ENCODE results near the gene MED13L. TPM values are rescaled to one million over a fixed set of nuclear protein-coding genes. Genes with fewer than 3 reads are reported as not detected.

The MED13L gene
- 52.2 and 69.5 TPM in 2 replicates for total RNA-seq (2014; rRNA removed; shearing (Covaris generic))

DNA sequence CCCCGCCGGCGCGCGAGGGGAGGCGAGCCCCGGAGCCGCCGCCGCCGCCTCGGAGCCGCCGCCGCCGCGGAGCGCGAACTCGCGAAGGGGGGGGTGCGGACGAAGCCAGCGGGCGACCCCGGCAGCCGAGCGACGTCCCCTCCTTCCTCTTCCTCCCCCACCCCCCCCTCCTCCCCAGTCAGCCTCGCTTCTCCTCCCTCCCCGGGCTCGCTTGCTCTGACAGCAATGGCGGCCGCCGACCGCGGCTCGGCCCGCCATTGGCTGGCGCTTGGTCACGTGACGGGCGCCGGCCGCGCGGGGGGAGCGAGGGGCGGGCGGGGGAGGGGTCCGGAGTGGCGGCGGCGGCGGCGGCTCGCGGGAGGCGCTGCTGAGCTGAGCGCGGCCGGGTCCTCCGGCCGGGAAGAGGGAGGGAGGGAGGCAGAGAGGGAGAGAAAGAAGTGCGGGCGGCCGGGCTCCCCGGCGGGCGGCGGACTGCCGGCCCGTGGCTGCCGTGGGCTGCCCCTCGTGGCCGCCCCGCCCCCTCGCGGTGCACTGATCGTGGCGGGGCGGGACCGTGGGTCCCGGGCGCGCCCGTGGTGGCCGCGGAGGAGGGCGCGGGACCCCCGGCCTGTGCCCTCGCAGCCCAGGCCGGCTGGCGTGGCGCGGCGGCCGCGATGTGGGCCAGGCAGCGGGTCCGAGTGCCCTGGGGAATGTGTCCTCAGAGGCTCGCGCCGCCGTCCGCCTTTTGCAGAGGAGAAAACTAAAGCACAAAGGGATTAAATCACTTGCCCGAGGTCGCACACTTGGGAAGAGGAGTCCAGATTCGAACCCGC lies at the start of gene MED13L:
MED13L (minus strand) TSS at position 227 of the 812 bp plus-strand sequence. CDS start 562 bp downstream, outside the sequence.
- Histone ChIP-seq H3K4me3 (peak within 1 kb of the TSS; percentile 78), H3K27me3 (replicated peaks) (no peaks in the 10 kb centered on the region), H3K36me3 (peaks cover 5% of the 10 kb centered on the region), H3K27ac (peak within 1 kb of the TSS; percentile 77), H3K4me1 (replicated peaks) (peaks cover 20% of the 10 kb centered on the region), H3K9me3 (replicated peaks) (no peaks in the 10 kb centered on the region)
- peak; percentile 62 to 88 for DNase-seq (ENCODE audit: low read depth in 1 of 2, low spot score in 2 of 2)

DNA sequence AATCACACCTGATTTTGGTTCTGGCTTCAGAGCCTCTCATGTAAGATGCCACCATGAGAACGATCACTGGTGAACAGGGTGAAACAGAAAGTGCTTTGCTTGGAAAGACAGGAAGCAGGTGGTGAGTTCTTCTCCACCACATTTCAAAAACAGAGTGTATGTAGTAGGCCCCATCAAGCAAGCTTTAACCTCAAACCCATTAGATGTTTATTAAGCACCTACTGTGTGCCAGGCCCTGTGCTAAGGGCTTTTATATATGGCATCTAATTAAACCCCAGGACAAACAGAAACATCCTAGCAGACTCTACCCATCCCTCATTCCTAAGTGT lies 47.8 kb upstream of the MED13L start:
- no peaks in the 10 kb centered on the region for H3K36me3 ChIP-seq
- DNase-seq (ENCODE audit: low read depth in 1 of 2, low spot score in 2 of 2): no peak
- H3K27ac ChIP-seq: no peak overlapping the region
- H3K4me1 ChIP-seq (replicated peaks): peaks cover 9% of the 10 kb centered on the region
- H3K9me3 ChIP-seq (replicated peaks): no peaks in the 10 kb centered on the region
- no peak overlapping the region for H3K4me3 ChIP-seq
- no peaks in the 10 kb centered on the region for H3K27me3 ChIP-seq (replicated peaks)

DNA sequence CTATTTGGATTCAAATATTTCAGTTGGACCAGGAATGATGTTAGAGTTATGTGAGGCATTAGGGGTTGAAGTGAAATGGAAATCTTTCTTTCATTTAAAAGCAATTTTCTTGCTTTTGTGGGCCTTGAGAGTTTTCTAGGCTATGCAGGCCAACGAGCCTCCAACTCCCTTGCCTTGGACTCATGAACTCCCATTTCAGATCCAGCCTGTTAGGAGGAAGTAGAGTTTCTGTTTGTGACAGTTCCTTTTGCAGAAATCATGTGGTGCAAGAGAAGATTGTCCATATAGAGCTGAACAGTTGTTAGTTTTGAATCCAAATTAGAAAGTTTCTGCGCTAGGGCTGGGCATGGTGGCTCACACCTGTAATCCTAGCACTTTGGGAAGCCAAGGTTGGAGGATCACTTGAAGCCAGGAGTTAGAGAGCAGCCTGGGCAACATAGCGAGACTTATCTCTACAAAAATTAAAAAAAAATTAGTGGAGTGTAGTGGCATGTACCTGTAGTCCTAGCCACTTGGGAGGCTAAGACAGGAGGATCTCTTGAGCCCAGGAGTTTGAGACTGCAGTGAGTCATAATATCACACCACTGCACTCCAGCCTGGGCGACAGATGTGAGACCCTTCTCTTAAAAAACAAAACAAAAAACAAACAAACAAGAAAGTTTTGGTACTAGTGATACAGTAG lies 47.3 kb upstream of the MED13L start:
- peaks cover 14% of the 10 kb centered on the region for H3K4me1 ChIP-seq (replicated peaks)
- no peak overlapping the region for H3K27ac ChIP-seq
- H3K27me3 ChIP-seq (replicated peaks): no peaks in the 10 kb centered on the region
- no peaks in the 10 kb centered on the region for H3K9me3 ChIP-seq (replicated peaks)
- H3K36me3 ChIP-seq: no peaks in the 10 kb centered on the region
- H3K4me3 ChIP-seq: no peak overlapping the region
- DNase-seq (ENCODE audit: low read depth in 1 of 2, low spot score in 2 of 2): no peak

GRCh38 chr12:116323406-116324386 lies 46.2 kb upstream of the MED13L start:
- Histone ChIP-seq H3K4me3 (no peak overlapping the region), H3K9me3 (replicated peaks) (no peaks in the 10 kb centered on the region), H3K36me3 (no peaks in the 10 kb centered on the region), H3K27me3 (replicated peaks) (no peaks in the 10 kb centered on the region), H3K4me1 (replicated peaks) (peaks cover 20% of the 10 kb centered on the region), H3K27ac (no peak overlapping the region)
- DNase-seq (ENCODE audit: low read depth in 1 of 2, low spot score in 2 of 2): no peak

DNA sequence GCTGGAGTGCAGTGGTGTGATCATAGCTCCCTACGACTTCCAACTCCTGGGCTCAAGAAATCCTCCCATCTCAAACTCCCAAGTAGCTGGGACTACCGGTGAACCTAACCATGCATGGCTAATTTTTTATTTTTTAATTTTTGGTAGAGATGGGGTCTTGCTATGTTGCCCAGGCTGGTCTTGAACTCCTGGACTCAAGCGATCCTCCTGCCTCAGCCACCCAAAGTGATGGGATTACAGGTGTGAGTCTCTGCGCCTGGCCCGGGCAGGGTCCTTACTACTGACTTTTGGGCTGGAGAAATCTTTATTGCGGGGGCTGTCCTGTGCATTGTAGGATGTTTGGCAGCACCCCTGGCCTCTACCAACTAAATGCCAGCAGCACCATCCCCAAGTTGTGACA lies 44.4 kb upstream of the MED13L start:
- no peak for DNase-seq (ENCODE audit: low read depth in 1 of 2, low spot score in 2 of 2)
- H3K4me1 ChIP-seq (replicated peaks): peaks cover 20% of the 10 kb centered on the region
- no peaks in the 10 kb centered on the region for H3K36me3 ChIP-seq
- no peak overlapping the region for H3K4me3 ChIP-seq
- H3K27me3 ChIP-seq (replicated peaks): no peaks in the 10 kb centered on the region
- no peaks in the 10 kb centered on the region for H3K9me3 ChIP-seq (replicated peaks)
- H3K27ac ChIP-seq: no peak overlapping the region

- no peak overlapping the region for H3K4me3 ChIP-seq
- no peaks in the 10 kb centered on the region for H3K36me3 ChIP-seq
- H3K4me1 ChIP-seq (replicated peaks): peaks cover 20% of the 10 kb centered on the region
- H3K27me3 ChIP-seq (replicated peaks): no peaks in the 10 kb centered on the region
- DNase-seq (ENCODE audit: low read depth in 1 of 2, low spot score in 2 of 2): no peak
- no peaks in the 10 kb centered on the region for H3K9me3 ChIP-seq (replicated peaks)
- H3K27ac ChIP-seq: no peak overlapping the region
Observed at GRCh38 chr12:116320791-116321217, 43.3 kb upstream of the MED13L start.

- Histone ChIP-seq H3K4me1 (replicated peaks) (peaks cover 20% of the 10 kb centered on the region), H3K4me3 (no peak overlapping the region), H3K27ac (peak overlapping the region; percentile 38), H3K9me3 (replicated peaks) (no peaks in the 10 kb centered on the region), H3K27me3 (replicated peaks) (no peaks in the 10 kb centered on the region), H3K36me3 (no peaks in the 10 kb centered on the region)
- DNase-seq (ENCODE audit: low read depth in 1 of 2, low spot score in 2 of 2): peak; percentile 47 to 52
Observed at GRCh38 chr12:116319898-116320621, 42.6 kb upstream of the MED13L start.

DNA sequence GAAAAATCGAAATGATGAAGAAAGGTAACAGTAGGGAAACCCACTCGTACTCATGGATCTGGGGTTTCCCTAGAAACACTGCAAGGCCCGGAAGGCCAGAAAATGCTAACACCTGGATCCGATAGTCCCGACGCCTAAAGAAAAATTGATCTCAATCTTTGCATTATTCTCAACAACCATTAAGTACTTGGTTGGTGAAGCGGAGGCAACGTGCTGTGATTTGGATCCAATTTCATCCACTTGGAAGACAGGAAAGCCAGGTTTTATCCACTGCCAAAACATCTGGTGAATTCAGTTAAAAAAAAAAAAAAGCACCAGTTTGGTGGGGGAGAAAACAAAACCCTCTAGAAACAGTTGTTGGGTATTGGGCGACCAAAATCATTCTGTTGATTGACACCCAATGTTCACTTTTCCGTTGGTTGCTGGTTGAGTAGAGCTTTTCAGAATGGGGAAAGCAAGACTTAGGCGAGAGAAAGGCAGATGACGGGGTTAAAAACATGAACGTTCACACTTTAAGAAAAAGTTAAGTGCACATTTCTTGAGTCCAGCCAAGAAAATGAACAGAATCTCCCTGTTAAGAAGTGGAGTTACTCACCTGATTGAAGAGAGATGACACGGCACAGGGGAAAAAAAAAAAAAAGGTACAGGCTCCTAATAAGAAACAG lies 41.9 kb upstream of the MED13L start:
- Histone ChIP-seq H3K9me3 (replicated peaks) (no peaks in the 10 kb centered on the region), H3K27ac (peak overlapping the region; percentile 38; the same call in 1 of the 2 replicates), H3K4me3 (no peak overlapping the region), H3K4me1 (replicated peaks) (peaks cover 20% of the 10 kb centered on the region), H3K36me3 (no peaks in the 10 kb centered on the region), H3K27me3 (replicated peaks) (no peaks in the 10 kb centered on the region)
- DNase-seq (ENCODE audit: low read depth in 1 of 2, low spot score in 2 of 2): no peak

DNA sequence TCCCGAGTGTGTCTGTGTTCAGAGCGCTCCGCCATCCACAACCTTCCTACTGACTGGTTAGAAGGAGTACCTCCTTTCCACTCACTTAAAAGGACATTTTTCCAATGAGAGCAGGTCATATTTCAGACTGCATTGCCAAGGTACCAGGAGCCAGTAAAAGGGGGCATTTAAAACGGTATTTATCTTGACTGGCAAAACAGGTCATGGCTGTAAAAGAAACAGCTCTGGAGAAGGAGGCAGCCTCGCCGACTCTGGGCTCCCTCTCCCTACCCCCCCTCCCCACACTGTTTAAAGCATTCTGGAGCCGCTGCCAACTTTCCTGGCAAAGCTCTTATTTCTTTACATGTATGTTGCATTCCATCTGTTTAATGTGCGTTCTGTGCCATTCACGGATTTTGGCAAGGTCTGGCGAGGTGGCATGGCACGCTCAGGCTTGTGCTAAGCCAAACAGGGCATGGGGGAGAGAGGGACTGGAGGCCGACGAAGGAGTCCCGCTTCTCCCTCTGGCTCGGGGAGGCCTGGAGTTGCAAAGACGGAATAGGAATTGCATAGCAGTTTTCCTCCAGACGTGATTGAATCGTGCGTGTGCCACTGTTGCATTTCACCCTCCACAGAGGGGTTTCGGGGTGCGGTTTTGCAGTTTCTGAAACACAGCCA lies 41.2 kb upstream of the MED13L start:
- Histone ChIP-seq H3K4me3 (no peak overlapping the region), H3K9me3 (replicated peaks) (no peaks in the 10 kb centered on the region), H3K4me1 (replicated peaks) (peaks cover 20% of the 10 kb centered on the region), H3K27ac (no peak overlapping the region), H3K27me3 (replicated peaks) (no peaks in the 10 kb centered on the region), H3K36me3 (no peaks in the 10 kb centered on the region)
- DNase-seq (ENCODE audit: low read depth in 1 of 2, low spot score in 2 of 2): no peak

DNA sequence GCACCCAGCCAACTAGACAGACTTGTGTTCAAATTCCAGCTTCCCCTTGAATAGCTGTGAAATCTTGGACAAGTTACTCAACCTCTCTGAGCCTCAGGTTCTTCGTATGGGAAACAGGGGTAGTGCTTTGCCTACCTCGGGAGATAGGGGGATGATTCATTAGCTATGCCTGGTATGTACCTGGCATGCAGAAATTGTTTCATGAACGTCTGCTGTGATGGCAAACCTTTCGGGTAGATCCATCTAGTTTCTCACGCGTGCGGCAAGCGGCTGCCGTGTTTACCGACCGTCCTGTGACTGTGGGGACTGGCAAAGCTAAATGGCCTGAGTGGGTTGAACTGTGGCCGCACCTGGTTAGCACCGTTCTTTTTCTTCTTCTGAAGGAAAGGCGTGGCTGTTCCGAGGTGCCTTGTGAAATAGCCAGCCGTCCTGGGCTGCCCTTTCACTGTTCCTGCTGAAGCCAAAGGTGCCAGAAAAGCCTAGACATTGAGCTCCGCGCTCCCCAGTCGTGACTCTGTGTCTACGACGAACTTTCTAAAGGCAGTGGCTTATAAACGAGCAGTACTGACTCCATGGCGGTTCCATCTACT lies 40.6 kb upstream of the MED13L start:
- H3K27me3 ChIP-seq (replicated peaks): no peaks in the 10 kb centered on the region
- no peak overlapping the region for H3K27ac ChIP-seq
- no peak for DNase-seq (ENCODE audit: low read depth in 1 of 2, low spot score in 2 of 2)
- H3K36me3 ChIP-seq: no peaks in the 10 kb centered on the region
- H3K4me3 ChIP-seq: no peak overlapping the region
- peaks cover 20% of the 10 kb centered on the region for H3K4me1 ChIP-seq (replicated peaks)
- no peaks in the 10 kb centered on the region for H3K9me3 ChIP-seq (replicated peaks)

DNA sequence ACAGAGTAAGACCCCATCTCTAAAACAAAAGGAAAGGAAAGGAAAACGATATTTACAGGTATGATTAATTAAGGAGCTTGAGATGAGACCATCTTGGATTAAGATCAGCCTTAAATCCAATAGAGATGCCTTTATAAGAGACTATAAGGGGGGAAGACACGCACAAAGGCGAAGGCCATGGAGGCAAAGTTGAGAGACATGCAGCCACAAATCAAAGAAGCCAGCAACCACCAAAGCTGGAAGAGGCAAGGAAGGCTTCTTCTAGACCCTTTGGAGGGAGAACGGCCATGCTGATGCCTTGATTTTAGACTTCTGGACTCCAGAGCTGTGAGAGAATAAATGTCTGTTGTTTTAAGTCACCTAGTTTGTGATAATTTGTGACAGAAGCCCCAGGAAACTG lies 39.6 kb upstream of the MED13L start:
- H3K27ac ChIP-seq: no peak overlapping the region
- DNase-seq (ENCODE audit: low read depth in 1 of 2, low spot score in 2 of 2): no peak
- H3K36me3 ChIP-seq: no peaks in the 10 kb centered on the region
- no peak overlapping the region for H3K4me3 ChIP-seq
- H3K27me3 ChIP-seq (replicated peaks): no peaks in the 10 kb centered on the region
- no peaks in the 10 kb centered on the region for H3K9me3 ChIP-seq (replicated peaks)
- H3K4me1 ChIP-seq (replicated peaks): peaks cover 20% of the 10 kb centered on the region

GRCh38 chr12:116314477-116314876 lies 37.0 kb upstream of the MED13L start:
- no peak for DNase-seq (ENCODE audit: low read depth in 1 of 2, low spot score in 2 of 2)
- H3K4me3 ChIP-seq: no peak overlapping the region
- peaks cover 3% of the 10 kb centered on the region for H3K4me1 ChIP-seq (replicated peaks)

More at GRCh38 chr12:116314477-116314876, 37.0 kb upstream of the MED13L start:
- no peak overlapping the region for H3K27ac ChIP-seq
- no peaks in the 10 kb centered on the region for H3K27me3 ChIP-seq (replicated peaks)
- no peaks in the 10 kb centered on the region for H3K36me3 ChIP-seq
- H3K9me3 ChIP-seq (replicated peaks): no peaks in the 10 kb centered on the region

All from SJSA1 (cell line).